Activated B cell treated with CpG ODN at 0.5 μM for 24 hours (primary cell): Measurements from ENCODE around the gene TNFRSF9. TPM values are rescaled to one million over a fixed set of nuclear protein-coding genes. Genes with fewer than 3 reads are reported as not detected.

Experiments
- ATAC-seq: fragments of 200-7000 bp; cut with Tn5 transposase; one replicate; pipeline ENCODE4 v1.10.0; 2021; ENCODE audit warnings: low read depth, mild to moderate bottlenecking, moderate library complexity
- CTCF ChIA-PET: fragments of 350-600 bp; sonication (Branson Sonifier 250); formaldehyde crosslinking; loops from one replicate; lab custom pipeline; 2021; ENCODE audit warnings: antibody characterized with exemption; lab: Charles Lee
- POLR2A ChIA-PET: fragments of 350-600 bp; sonication (Branson Sonifier 250); formaldehyde crosslinking; loops from one replicate; lab custom pipeline; 2021; ENCODE audit warnings: antibody characterized with exemption; lab: Charles Lee
- DNase-seq: peaks from one replicate; pipeline ENCODE4 v3.0.0; 2022
- H3K27ac Mint-ChIP-seq: one replicate; pipeline ENCODE4 v1.8.0; 2020; ENCODE audit warnings: mixed read lengths
- H3K27me3 Mint-ChIP-seq: one replicate; pipeline ENCODE4 v1.8.0; 2021; ENCODE audit warnings: mixed read lengths
- H3K36me3 Mint-ChIP-seq: one replicate; pipeline ENCODE4 v1.8.0; 2021; ENCODE audit warnings: low read depth, mixed read lengths
- H3K4me1 Mint-ChIP-seq: one replicate; pipeline ENCODE4 v1.8.0; 2021; ENCODE audit warnings: mixed read lengths
- H3K4me3 Mint-ChIP-seq: one replicate; pipeline ENCODE4 v1.8.0; 2020; ENCODE audit warnings: mild to moderate bottlenecking, mixed read lengths
- H3K9me3 Mint-ChIP-seq: one replicate; pipeline ENCODE4 v1.8.0; 2020; ENCODE audit warnings: mixed read lengths
- CTCF ChIP-seq: fragments of 200-600 bp; IDR thresholded peaks from one replicate; pipeline ENCODE4 v1.8.0; 2022; ENCODE audit warnings: antibody characterized with exemption, mild to moderate bottlenecking
- intact Hi-C: fragments of 100-400 bp; cut with micrococcal nuclease; formaldehyde crosslinking; loops from one replicate; pipeline ENCODE4 v1.15.1; 2024
- total RNA-seq: library from RNA; stranded (reverse); gene quantifications from 2 replicates; pipeline ENCODE4 v1.2.3, GENCODE V29; 2022

Gene TNFRSF9
- total RNA-seq, result 2.2 and 2.5 TPM in 2 replicates

GRCh38 chr1:7940745-7941436 lies at the start of gene TNFRSF9:
TNFRSF9 (minus strand) TSS chr1:7940839; CDS start chr1:7939994, 845 bp downstream.
- peak; percentile 84 for ATAC-seq
- intact Hi-C loops, result loop anchor here (1.0 kb wide), 1 partner anchor 20 kb away; the partner anchor contains the start of gene PARK7
- Mint-ChIP-seq H3K4me3 (peak within 1 kb of the TSS; percentile 61), H3K4me1 (peaks cover 31% of the 10 kb centered on the region), H3K36me3 (no peaks in the 10 kb centered on the region), H3K9me3 (no peaks in the 10 kb centered on the region), H3K27me3 (peaks cover 27% of the 10 kb centered on the region), H3K27ac (peak within 1 kb of the TSS; percentile 57)
- ChIA-PET POLR2A (interaction anchor here (0.5 to 2.7 kb wide), 5 partner anchors 16 to 1588 kb away, joined by 3 to 16 read pairs (median 3); partner anchors contain the start of gene PARK7), CTCF (no interaction called here)
- TF ChIP-seq CTCF, result no peak
- peak; percentile 49 for DNase-seq

- intact Hi-C loops, result no loop called here
- peaks cover 12% of the 10 kb centered on the region for H3K4me1 Mint-ChIP-seq
- ATAC-seq, result no peak
- no peak for TF ChIP-seq CTCF
- peaks cover 46% of the 10 kb centered on the region for H3K36me3 Mint-ChIP-seq
- no peaks in the 10 kb centered on the region for H3K27me3 Mint-ChIP-seq
- H3K4me3 Mint-ChIP-seq, result no peak overlapping the region
- POLR2A ChIA-PET, result interaction anchor here (0.7 kb wide), 1 partner anchor 895 kb away, joined by 5 read pairs; no protein-coding TSS in a partner anchor
- CTCF ChIA-PET, result no interaction called here
- H3K27ac Mint-ChIP-seq, result no peak overlapping the region
- H3K9me3 Mint-ChIP-seq, result no peaks in the 10 kb centered on the region
- DNase-seq, result no peak
Observed at GRCh38 chr1:7989762-7990428, 49.3 kb upstream of the TNFRSF9 start.

GRCh38 chr1:7988576-7988975 lies 47.9 kb upstream of the TNFRSF9 start:
- CTCF ChIA-PET, result no interaction called here
- intact Hi-C loops, result no loop called here
- H3K36me3 Mint-ChIP-seq, result peaks cover 60% of the 10 kb centered on the region
- H3K4me3 Mint-ChIP-seq, result no peak overlapping the region
- no peak overlapping the region for H3K27ac Mint-ChIP-seq
- POLR2A ChIA-PET, result no interaction called here
- no peaks in the 10 kb centered on the region for H3K27me3 Mint-ChIP-seq
- no peak for ATAC-seq
- no peaks in the 10 kb centered on the region for H3K9me3 Mint-ChIP-seq
- peaks cover 3% of the 10 kb centered on the region for H3K4me1 Mint-ChIP-seq
- DNase-seq, result no peak
- TF ChIP-seq CTCF, result no peak

GRCh38 chr1:7987528-7987927 lies 46.9 kb upstream of the TNFRSF9 start:
- no peak for TF ChIP-seq CTCF
- peaks cover 64% of the 10 kb centered on the region for H3K36me3 Mint-ChIP-seq
- peaks cover 2% of the 10 kb centered on the region for H3K4me1 Mint-ChIP-seq
- no peaks in the 10 kb centered on the region for H3K9me3 Mint-ChIP-seq
- ChIA-PET POLR2A (interaction anchor here (0.7 kb wide), 1 partner anchor 337 kb away, joined by 13 read pairs; no protein-coding TSS in a partner anchor), CTCF (no interaction called here)
- no peak overlapping the region for H3K4me3 Mint-ChIP-seq
- H3K27me3 Mint-ChIP-seq, result no peaks in the 10 kb centered on the region
- no peak overlapping the region for H3K27ac Mint-ChIP-seq
- DNase-seq, result no peak
- intact Hi-C loops, result no loop called here
- ATAC-seq, result no peak
